SK-N-DZ (cell line): ENCODE measurements around the gene SQSTM1.

Source experiments
- small RNA-seq, 2 experiments: library from RNA; depleted of rRNA; stranded (forward); fragments of <200 nt; gene quantifications; one replicate each; pipeline ENCODE3, GENCODE V24; 2014

SQSTM1 gene

Small RNA genes within 50 kb of the gene (small RNA-seq; reads per million reads assigned to genes)
- gene MIR1229: 0 to 0.04 reads per million in 2 experiments
- gene RF00019: 0 reads per million in 2 experiments
